H1 (cell line): ENCODE results near the gene GRM8. TPM values are rescaled to one million over a fixed set of nuclear protein-coding genes. Genes with fewer than 3 reads are reported as not detected.

Experiments used
- ATF3 ChIP-seq: IDR thresholded peaks from 2 replicates; pipeline ENCODE4 v1.6.1; 2011; ENCODE audit warnings: low read depth, mild to moderate bottlenecking, low read length; ENCODE audit not compliant: insufficient read depth
- polyA plus RNA-seq, 7 experiments: library from polyadenylated mRNA; depleted of rRNA in 3 of 7; stranded (reverse) in 5 of 7; unstranded in 2 of 7; fragments of >200 nt in 5 of 7; fragments of 200-250 nt in 2 of 7; gene quantifications; 1 replicate in 5 of 7; 2 replicates in 1 of 7; 4 replicates in 1 of 7; pipeline versions ENCODE4 v1.2.1 to v1.2.3, GENCODE V29; 2011 to 2013; ENCODE audit warnings: missing spikeins in 2 of 7, mixed read lengths in 2 of 7
- total RNA-seq: library from RNA; stranded (reverse); fragmentation: NEBNext Ultra II Directional; extraction: Animal tissue kit (Norgen Biotek cat#: 25700); gene quantifications from 2 replicates; pipeline ENCODE4 v1.2.1, GENCODE V29; 2021

Gene GRM8
- total and polyA plus RNA-seq, 2 of the 8 experiments (the other 6 are each of a cell fraction or from before 2014, with no cell fraction given) = 2.6 to 2.8 TPM

DNA sequence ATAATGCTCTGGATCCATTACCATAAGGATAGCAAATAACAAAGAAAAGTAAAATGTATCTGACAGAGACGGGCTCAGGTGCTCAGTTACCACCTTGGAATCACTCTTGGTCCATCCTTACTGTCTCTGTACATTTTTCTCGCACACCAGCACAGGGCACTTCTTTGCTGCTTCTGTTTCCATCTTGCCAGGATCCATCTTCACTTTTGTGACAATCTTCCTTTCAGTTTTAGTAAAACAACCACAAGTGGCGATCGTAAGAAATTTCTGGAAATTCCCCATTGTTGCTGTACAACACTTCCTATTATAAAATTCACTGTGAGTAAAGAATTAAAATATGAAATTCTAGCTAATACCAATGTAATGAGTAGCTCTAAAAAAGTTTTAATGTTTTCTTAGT lies 695.5 kb downstream of the GRM8 start (continued):
- no peak for TF ChIP-seq ATF3
